Thoracic aorta (tissue), 2 donors: ENCODE measurements around the gene SPEN. TPM values are rescaled to one million over a fixed set of nuclear protein-coding genes. Genes with fewer than 3 reads are reported as not detected.
A peak's percentile ranks its signal among the peaks of the same experiment; 100 is the strongest.

Source experiments
- ATAC-seq: fragments of 150-250 bp; one replicate; pipeline ENCODE4 v1.8.0; 2017; ENCODE audit warnings: low read depth; ENCODE audit not compliant: insufficient number of reproducible peaks, low FRiP score
- DNase-seq: peaks from one replicate; pipeline ENCODE4 v3.0.0-alpha.2; 2020; ENCODE audit warnings: low spot score
- H3K27ac ChIP-seq, 2 donors: fragments of 200-600 bp; sonication (generic); 1 replicate in 1 of 2; 2 replicates in 1 of 2; pipeline ENCODE4 v1.5.1; 2016; ENCODE audit warnings: mild to moderate bottlenecking in 2 of 2, moderate library complexity in 2 of 2
- H3K27me3 ChIP-seq: fragments of 200-600 bp; sonication (generic); replicated peaks from 2 replicates; pipeline ENCODE4 v1.6.0; 2016; ENCODE audit warnings: mild to moderate bottlenecking; ENCODE audit not compliant: insufficient read depth
- H3K36me3 ChIP-seq: fragments of 200-600 bp; sonication (generic); one replicate; pipeline ENCODE4 v1.5.1; 2016
- H3K4me1 ChIP-seq, 2 donors: fragments of 200-600 bp; sonication (generic); 1 replicate in 1 of 2; 2 replicates in 1 of 2; pipeline versions ENCODE4 v1.5.1 to v1.6.0; 2016; ENCODE audit warnings: low read depth in 2 of 2, mild to moderate bottlenecking in 1 of 2; ENCODE audit not compliant: control insufficient read depth in 1 of 2
- H3K4me3 ChIP-seq: fragments of 200-600 bp; sonication (generic); 2 replicates; pipeline ENCODE4 v1.5.1; 2016; ENCODE audit warnings: mild to moderate bottlenecking
- H3K9me3 ChIP-seq: fragments of 200-600 bp; sonication (generic); 2 replicates; pipeline ENCODE4 v1.5.1; 2016
- total RNA-seq, 2 donors: library from RNA; depleted of rRNA; stranded (reverse); fragments of >200 nt; gene quantifications; one replicate each; pipeline versions ENCODE4 v1.1.0 to v1.2.3, GENCODE V29; 2016
- TF ChIP-seq, protein P1 (sequence below): fragments of 200-600 bp; sonication (generic); IDR thresholded peaks from one replicate; pipeline ENCODE4 v1.5.1; 2019; ENCODE audit warnings: antibody characterized with exemption

The SPEN gene
- total RNA-seq, 2 donors from 2014 or later, result 52.3 to 96.9 TPM

DNA sequence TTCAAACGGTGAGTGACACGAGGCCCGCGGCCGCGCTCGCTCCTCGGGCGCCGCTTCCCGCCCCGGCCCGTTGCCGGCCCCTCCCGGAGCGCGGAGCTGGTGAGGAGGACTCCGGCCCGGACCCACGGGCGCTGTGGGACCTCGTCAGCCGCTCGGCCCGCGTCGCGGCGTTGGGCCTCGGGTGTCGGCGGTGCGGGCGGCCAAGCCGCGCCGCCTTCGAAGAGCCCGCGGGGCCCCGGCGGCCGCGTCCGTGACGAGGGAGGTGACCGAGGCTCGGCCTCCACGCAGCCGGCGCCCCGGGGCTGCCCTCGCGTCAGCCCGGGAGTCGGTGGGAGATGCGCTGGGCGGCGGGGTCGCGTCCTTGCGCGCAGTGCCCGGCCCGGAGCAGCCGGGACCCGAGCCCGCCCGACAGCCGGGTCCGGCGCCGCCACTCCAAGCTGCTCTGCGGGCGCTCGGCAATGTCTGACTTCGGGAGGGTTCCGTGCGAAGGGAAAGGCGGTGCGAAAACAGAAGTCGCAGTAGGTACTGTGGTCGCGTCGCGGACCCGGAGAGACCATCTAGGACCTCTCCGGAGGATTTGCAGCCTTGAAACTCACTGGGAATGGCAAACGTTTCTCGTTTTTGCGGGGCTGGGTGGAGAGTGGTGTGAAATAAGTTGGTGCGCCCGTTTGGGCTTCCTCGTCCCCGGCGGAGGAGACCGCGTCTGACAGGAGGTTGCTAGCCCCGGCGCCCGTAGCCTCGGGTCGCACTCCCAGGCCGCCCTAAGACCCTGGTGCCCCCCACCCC is 829 bp downstream of the SPEN start:
- ATAC-seq (no peak), DNase-seq (no peak)
- peak overlapping the region; percentile 99 for H3K4me3 ChIP-seq
- no peaks in the 10 kb centered on the region for H3K27me3 ChIP-seq
- peak overlapping the region; percentile 90 to 97 for H3K27ac ChIP-seq
- H3K36me3 ChIP-seq, result no peaks in the 10 kb centered on the region
- peaks cover 48 to 65% of the 10 kb centered on the region in 2 donors for H3K4me1 ChIP-seq
- no peaks in the 10 kb centered on the region for H3K9me3 ChIP-seq
- TF ChIP-seq, protein P1, sequence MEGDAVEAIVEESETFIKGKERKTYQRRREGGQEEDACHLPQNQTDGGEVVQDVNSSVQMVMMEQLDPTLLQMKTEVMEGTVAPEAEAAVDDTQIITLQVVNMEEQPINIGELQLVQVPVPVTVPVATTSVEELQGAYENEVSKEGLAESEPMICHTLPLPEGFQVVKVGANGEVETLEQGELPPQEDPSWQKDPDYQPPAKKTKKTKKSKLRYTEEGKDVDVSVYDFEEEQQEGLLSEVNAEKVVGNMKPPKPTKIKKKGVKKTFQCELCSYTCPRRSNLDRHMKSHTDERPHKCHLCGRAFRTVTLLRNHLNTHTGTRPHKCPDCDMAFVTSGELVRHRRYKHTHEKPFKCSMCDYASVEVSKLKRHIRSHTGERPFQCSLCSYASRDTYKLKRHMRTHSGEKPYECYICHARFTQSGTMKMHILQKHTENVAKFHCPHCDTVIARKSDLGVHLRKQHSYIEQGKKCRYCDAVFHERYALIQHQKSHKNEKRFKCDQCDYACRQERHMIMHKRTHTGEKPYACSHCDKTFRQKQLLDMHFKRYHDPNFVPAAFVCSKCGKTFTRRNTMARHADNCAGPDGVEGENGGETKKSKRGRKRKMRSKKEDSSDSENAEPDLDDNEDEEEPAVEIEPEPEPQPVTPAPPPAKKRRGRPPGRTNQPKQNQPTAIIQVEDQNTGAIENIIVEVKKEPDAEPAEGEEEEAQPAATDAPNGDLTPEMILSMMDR, result no peak

DNA sequence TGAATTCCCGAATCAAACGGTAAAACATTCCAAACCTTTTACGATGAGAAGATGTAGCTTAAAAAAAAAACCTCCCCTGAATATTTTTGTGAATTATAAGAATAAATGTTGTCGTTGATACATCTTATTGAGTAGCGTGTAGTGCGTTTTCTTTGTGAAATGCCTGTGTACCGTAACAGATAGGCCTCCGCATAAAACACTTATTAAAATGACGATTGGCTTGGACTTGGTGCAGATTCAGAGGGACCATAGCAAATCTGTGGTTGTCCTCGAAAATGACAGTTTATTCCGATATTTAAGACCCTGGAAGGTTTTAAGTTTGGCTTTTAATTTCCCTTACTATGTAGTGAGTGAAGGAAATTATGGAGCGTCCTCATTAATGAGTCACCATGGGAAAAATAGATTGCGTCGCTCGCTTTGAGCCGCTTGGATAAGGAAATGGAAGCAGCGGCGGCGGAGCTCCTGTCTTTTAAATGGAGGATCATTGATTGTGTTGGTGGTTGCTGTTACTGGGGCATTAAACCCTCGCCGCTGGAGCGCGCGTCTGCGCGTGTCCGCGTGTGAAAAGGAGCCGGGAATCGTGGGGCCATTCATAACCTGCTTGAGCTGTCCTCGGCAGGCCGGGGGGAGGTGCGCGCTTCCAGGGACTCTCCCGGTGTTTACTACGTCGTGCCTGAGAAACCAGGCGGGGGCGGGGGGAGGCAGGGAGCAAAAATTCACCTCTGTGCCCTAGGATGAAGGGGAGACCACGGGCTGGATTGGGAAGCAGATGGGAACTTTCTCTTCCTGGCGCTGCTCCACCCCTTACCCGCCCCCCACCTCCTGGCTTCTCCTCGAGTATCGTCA is 1.6 kb downstream of the SPEN start:
- Histone ChIP-seq H3K36me3 (no peaks in the 10 kb centered on the region), H3K4me1 (peaks cover 45 to 62% of the 10 kb centered on the region in 2 donors), H3K9me3 (no peaks in the 10 kb centered on the region), H3K27me3 (no peaks in the 10 kb centered on the region), H3K27ac (peak overlapping the region; percentile 90 to 97), H3K4me3 (peak overlapping the region; percentile 99)
- TF ChIP-seq, protein P1, result peak; percentile 15
- ATAC-seq (peak; percentile 34), DNase-seq (peak; percentile 52)

GRCh38 chr1:15849775-15850324 is 2.3 kb downstream of the SPEN start:
- peak overlapping the region; percentile 90 to 97 for H3K27ac ChIP-seq
- H3K36me3 ChIP-seq, result no peaks in the 10 kb centered on the region
- H3K4me1 ChIP-seq, result peaks cover 41 to 62% of the 10 kb centered on the region in 2 donors
- H3K9me3 ChIP-seq, result no peaks in the 10 kb centered on the region
- no peaks in the 10 kb centered on the region for H3K27me3 ChIP-seq
- peak overlapping the region; percentile 99 for H3K4me3 ChIP-seq
- DNase-seq (no peak), ATAC-seq (no peak)
- TF ChIP-seq, protein P1, result no peak

- no peaks in the 10 kb centered on the region for H3K36me3 ChIP-seq
- ATAC-seq, result no peak
- peak overlapping the region; percentile 99 for H3K4me3 ChIP-seq
Measured at GRCh38 chr1:15850471-15851001, 3.0 kb downstream of the SPEN start.

More at GRCh38 chr1:15850471-15851001, 3.0 kb downstream of the SPEN start:
- no peak for DNase-seq
- no peaks in the 10 kb centered on the region for H3K27me3 ChIP-seq
- H3K4me1 ChIP-seq, result peaks cover 37 to 62% of the 10 kb centered on the region in 2 donors
- TF ChIP-seq, protein P1, result no peak
- no peaks in the 10 kb centered on the region for H3K9me3 ChIP-seq
- peak overlapping the region in 1 of 2 donors; percentile 90 for H3K27ac ChIP-seq
